ENCODE results near the gene ANGPT4.
A peak's percentile ranks its signal among the peaks of the same experiment; 100 is the strongest.

Gene ANGPT4

GRCh38 chr20:916125-916799, at the start of gene ANGPT4:
TSS of gene ANGPT4 (minus strand) at chr20:916334. CDS start at chr20:916214, 120 bp downstream.
- no peak within 1 kb of the TSS for H3K4me3 Mint-ChIP-seq
- peaks cover 21% of the 10 kb centered on the region for H3K27me3 Mint-ChIP-seq

GRCh38 chr20:963795-964194, 47.7 kb upstream of the ANGPT4 start:
- no peak for ATAC-seq (ENCODE audit: low read depth)
- H3K4me3 Mint-ChIP-seq = no peak overlapping the region
- H3K27me3 Mint-ChIP-seq = peaks cover 32% of the 10 kb centered on the region
- no peak overlapping the region for H3K27ac Mint-ChIP-seq
- no peaks in the 10 kb centered on the region for H3K4me1 Mint-ChIP-seq
- H3K36me3 Mint-ChIP-seq = no peaks in the 10 kb centered on the region
- DNase-seq (ENCODE audit: low spot score in 2 of 2) = no peak
- no peaks in the 10 kb centered on the region for H3K9me3 Mint-ChIP-seq

More at GRCh38 chr20:916125-916799, at the start of gene ANGPT4:
- Mint-ChIP-seq H3K27ac (no peak within 1 kb of the TSS), H3K4me1 (peaks cover 6% of the 10 kb centered on the region), H3K9me3 (no peaks in the 10 kb centered on the region), H3K36me3 (no peaks in the 10 kb centered on the region)
- ATAC-seq (ENCODE audit: low read depth) = no peak
- DNase-seq (ENCODE audit: low spot score in 2 of 2) = no peak

GRCh38 chr20:962683-963082, 46.5 kb upstream of the ANGPT4 start:
- no peak for ATAC-seq (ENCODE audit: low read depth)
- no peaks in the 10 kb centered on the region for H3K9me3 Mint-ChIP-seq
- H3K4me3 Mint-ChIP-seq = no peak overlapping the region
- H3K4me1 Mint-ChIP-seq = no peaks in the 10 kb centered on the region
- peaks cover 34% of the 10 kb centered on the region for H3K27me3 Mint-ChIP-seq
- no peak overlapping the region for H3K27ac Mint-ChIP-seq
- no peaks in the 10 kb centered on the region for H3K36me3 Mint-ChIP-seq
- DNase-seq (ENCODE audit: low spot score in 2 of 2) = no peak

- Mint-ChIP-seq H3K27ac (no peak overlapping the region), H3K27me3 (peaks cover 36% of the 10 kb centered on the region), H3K4me1 (no peaks in the 10 kb centered on the region), H3K4me3 (no peak overlapping the region), H3K36me3 (no peaks in the 10 kb centered on the region), H3K9me3 (no peaks in the 10 kb centered on the region)
- DNase-seq (ENCODE audit: low spot score in 2 of 2) (no peak), ATAC-seq (ENCODE audit: low read depth) (no peak)
Measured at GRCh38 chr20:962223-962622, 46.1 kb upstream of the ANGPT4 start.

GRCh38 chr20:961768-962167, 45.6 kb upstream of the ANGPT4 start:
- ATAC-seq (ENCODE audit: low read depth) (no peak), DNase-seq (ENCODE audit: low spot score in 2 of 2) (no peak)
- no peaks in the 10 kb centered on the region for H3K4me1 Mint-ChIP-seq
- peaks cover 35% of the 10 kb centered on the region for H3K27me3 Mint-ChIP-seq
- H3K9me3 Mint-ChIP-seq = no peaks in the 10 kb centered on the region
- no peak overlapping the region for H3K27ac Mint-ChIP-seq
- no peak overlapping the region for H3K4me3 Mint-ChIP-seq
- no peaks in the 10 kb centered on the region for H3K36me3 Mint-ChIP-seq

- ATAC-seq (ENCODE audit: low read depth) = no peak
- H3K4me1 Mint-ChIP-seq = peaks cover 3% of the 10 kb centered on the region
- peaks cover 35% of the 10 kb centered on the region for H3K27me3 Mint-ChIP-seq
- DNase-seq (ENCODE audit: low spot score in 2 of 2) = no peak
- H3K4me3 Mint-ChIP-seq = no peak overlapping the region
- H3K27ac Mint-ChIP-seq = no peak overlapping the region
- H3K36me3 Mint-ChIP-seq = no peaks in the 10 kb centered on the region
- no peaks in the 10 kb centered on the region for H3K9me3 Mint-ChIP-seq
Measured at GRCh38 chr20:959996-960615, 44.0 kb upstream of the ANGPT4 start.

- H3K4me3 Mint-ChIP-seq = no peak overlapping the region
- H3K9me3 Mint-ChIP-seq = no peaks in the 10 kb centered on the region
- peaks cover 3% of the 10 kb centered on the region for H3K4me1 Mint-ChIP-seq
- DNase-seq (ENCODE audit: low spot score in 2 of 2) = no peak
- ATAC-seq (ENCODE audit: low read depth) = no peak
- H3K27ac Mint-ChIP-seq = no peak overlapping the region
- no peaks in the 10 kb centered on the region for H3K36me3 Mint-ChIP-seq
- peaks cover 34% of the 10 kb centered on the region for H3K27me3 Mint-ChIP-seq
Measured at GRCh38 chr20:958936-959815, 43.0 kb upstream of the ANGPT4 start.

GRCh38 chr20:957544-957943, 41.4 kb upstream of the ANGPT4 start:
- Mint-ChIP-seq H3K4me3 (no peak overlapping the region), H3K36me3 (no peaks in the 10 kb centered on the region), H3K4me1 (peaks cover 3% of the 10 kb centered on the region), H3K27me3 (peaks cover 34% of the 10 kb centered on the region), H3K27ac (no peak overlapping the region), H3K9me3 (no peaks in the 10 kb centered on the region)
- ATAC-seq (ENCODE audit: low read depth) (no peak), DNase-seq (ENCODE audit: low spot score in 2 of 2) (no peak)

- H3K27me3 Mint-ChIP-seq = peaks cover 35% of the 10 kb centered on the region
Measured at GRCh38 chr20:956330-956951, 40.3 kb upstream of the ANGPT4 start.

GRCh38 chr20:955656-956055, 39.5 kb upstream of the ANGPT4 start:
- Mint-ChIP-seq H3K36me3 (no peaks in the 10 kb centered on the region), H3K27me3 (peaks cover 31% of the 10 kb centered on the region), H3K9me3 (no peaks in the 10 kb centered on the region), H3K4me1 (peaks cover 3% of the 10 kb centered on the region), H3K4me3 (no peak overlapping the region), H3K27ac (no peak overlapping the region)
- ATAC-seq (ENCODE audit: low read depth) = no peak
- no peak for DNase-seq (ENCODE audit: low spot score in 2 of 2)

More at GRCh38 chr20:956330-956951, 40.3 kb upstream of the ANGPT4 start:
- H3K27ac Mint-ChIP-seq = no peak overlapping the region
- no peaks in the 10 kb centered on the region for H3K36me3 Mint-ChIP-seq
- no peaks in the 10 kb centered on the region for H3K9me3 Mint-ChIP-seq
- DNase-seq (ENCODE audit: low spot score in 2 of 2) (peak; percentile 76 to 85), ATAC-seq (ENCODE audit: low read depth) (peak; percentile 80)
- H3K4me3 Mint-ChIP-seq = no peak overlapping the region
- peaks cover 3% of the 10 kb centered on the region for H3K4me1 Mint-ChIP-seq

- DNase-seq (ENCODE audit: low spot score in 2 of 2) = no peak
- H3K9me3 Mint-ChIP-seq = no peaks in the 10 kb centered on the region
- H3K4me3 Mint-ChIP-seq = no peak overlapping the region
- H3K27me3 Mint-ChIP-seq = peaks cover 34% of the 10 kb centered on the region
- no peak for ATAC-seq (ENCODE audit: low read depth)
- no peak overlapping the region for H3K27ac Mint-ChIP-seq
- peaks cover 3% of the 10 kb centered on the region for H3K4me1 Mint-ChIP-seq
- H3K36me3 Mint-ChIP-seq = no peaks in the 10 kb centered on the region
Measured at GRCh38 chr20:955111-955510, 39.0 kb upstream of the ANGPT4 start.

- no peak for ATAC-seq (ENCODE audit: low read depth)
- H3K4me3 Mint-ChIP-seq = no peak overlapping the region
- no peak overlapping the region for H3K27ac Mint-ChIP-seq
- no peak for DNase-seq (ENCODE audit: low spot score in 2 of 2)
- H3K36me3 Mint-ChIP-seq = no peaks in the 10 kb centered on the region
- H3K9me3 Mint-ChIP-seq = peaks cover 5% of the 10 kb centered on the region
- peaks cover 32% of the 10 kb centered on the region for H3K27me3 Mint-ChIP-seq
- peaks cover 3% of the 10 kb centered on the region for H3K4me1 Mint-ChIP-seq
Measured at GRCh38 chr20:953742-954141, 37.6 kb upstream of the ANGPT4 start.

GRCh38 chr20:952196-952795, 36.2 kb upstream of the ANGPT4 start:
- Mint-ChIP-seq H3K27me3 (peaks cover 35% of the 10 kb centered on the region), H3K4me1 (peaks cover 3% of the 10 kb centered on the region), H3K9me3 (peaks cover 7% of the 10 kb centered on the region), H3K27ac (no peak overlapping the region), H3K36me3 (no peaks in the 10 kb centered on the region), H3K4me3 (no peak overlapping the region)
- DNase-seq (ENCODE audit: low spot score in 2 of 2) (no peak), ATAC-seq (ENCODE audit: low read depth) (no peak)

All from memory B cell (primary cell).